Keratinocyte (primary cell): Measurements from ENCODE around the gene CPNE1. TPM values are rescaled to one million over a fixed set of nuclear protein-coding genes. Genes with fewer than 3 reads are reported as not detected.
A peak's percentile ranks its signal among the peaks of the same experiment; 100 is the strongest.

Experiments used
- DNase-seq: peaks from one replicate; pipeline ENCODE4 v3.0.0-alpha.2; 2011; ENCODE audit warnings: low read depth, missing footprints, low spot score
- FAIRE-seq: peaks from 2 replicates; lab custom pipeline; 2011; peaks lifted over from hg19 to GRCh38; lab: Jason Lieb, UNC
- H2AFZ ChIP-seq: 2 replicates; pipeline ENCODE4 v1.6.0; 2012; ENCODE audit warnings: low read length, control low read depth, inconsistent platforms; ENCODE audit not compliant: control insufficient read depth
- H3K27ac ChIP-seq: 2 replicates; pipeline ENCODE4 v1.5.1; 2011; ENCODE audit warnings: low read length; ENCODE audit not compliant: control insufficient read depth, insufficient read depth
- H3K27me3 ChIP-seq: 3 replicates; pipeline ENCODE4 v1.6.0; 2011; ENCODE audit warnings: low read length; ENCODE audit not compliant: control insufficient read depth, insufficient read depth; ENCODE audit errors: extremely low read depth
- H3K36me3 ChIP-seq, 2 experiments: 2 replicates in 1 of 2; 3 replicates in 1 of 2; pipeline ENCODE4 v1.5.1; 2011; ENCODE audit warnings: low read length in 2 of 2, mild to moderate bottlenecking in 1 of 2; ENCODE audit not compliant: control insufficient read depth in 2 of 2, insufficient read depth in 2 of 2; ENCODE audit errors: extremely low read depth in 1 of 2
- H3K4me1 ChIP-seq: 3 replicates; pipeline ENCODE4 v1.5.1; 2011; ENCODE audit warnings: low read length; ENCODE audit not compliant: control insufficient read depth, insufficient read depth; ENCODE audit errors: extremely low read depth
- H3K4me2 ChIP-seq: 3 replicates; pipeline ENCODE4 v1.6.0; 2011; ENCODE audit warnings: low read depth, low read length; ENCODE audit not compliant: control insufficient read depth, insufficient read depth; ENCODE audit errors: extremely low read depth
- H3K4me3 ChIP-seq, 3 experiments: fragments of 200-600 bp in 1 of 3; sonication (generic) in 1 of 3; 2 replicates in 2 of 3; 3 replicates in 1 of 3; pipeline ENCODE4 v1.5.1; 2011 to 2016; ENCODE audit warnings: low read length in 3 of 3, mild to moderate bottlenecking in 3 of 3, control low read depth in 2 of 3, inconsistent platforms in 1 of 3, low read depth in 1 of 3, mixed read lengths in 1 of 3, mixed run types in 1 of 3, moderate library complexity in 1 of 3; ENCODE audit not compliant: control insufficient read depth in 2 of 3, insufficient read depth in 2 of 3; ENCODE audit errors: extremely low read depth in 1 of 3
- H3K79me2 ChIP-seq: 2 replicates; pipeline ENCODE4 v1.6.0; 2012; ENCODE audit warnings: low read length; ENCODE audit not compliant: control insufficient read depth, insufficient read depth
- H3K9ac ChIP-seq: 3 replicates; pipeline ENCODE4 v1.6.0; 2011; ENCODE audit warnings: low read length; ENCODE audit not compliant: control insufficient read depth, insufficient read depth; ENCODE audit errors: extremely low read depth
- H3K9me1 ChIP-seq: 3 replicates; pipeline ENCODE4 v1.6.0; 2011; ENCODE audit warnings: low read length; ENCODE audit not compliant: control insufficient read depth, insufficient read depth; ENCODE audit errors: extremely low read depth
- H3K9me3 ChIP-seq: 2 replicates; pipeline ENCODE4 v1.5.1; 2012; ENCODE audit warnings: low read depth, low read length; ENCODE audit not compliant: control insufficient read depth
- H4K20me1 ChIP-seq: 3 replicates; pipeline ENCODE4 v1.6.0; 2011; ENCODE audit warnings: low read length; ENCODE audit not compliant: control insufficient read depth, insufficient read depth; ENCODE audit errors: extremely low read depth
- EZH2 ChIP-seq: IDR thresholded peaks from one replicate; pipeline ENCODE4 v1.6.1; 2012; ENCODE audit warnings: inconsistent platforms, mild to moderate bottlenecking, low read length, moderate library complexity
- dilution Hi-C: fragments of 300-500 bp; cut with MboI; formaldehyde crosslinking; loops from one replicate; pipeline ENCODE4 v1.7.0; 2020; ENCODE audit warnings: low sequenced_read_pairs; ENCODE audit not compliant: extremely low pct_ligation_motif_present
- polyA plus RNA-seq, 5 experiments: library from polyadenylated mRNA; depleted of rRNA in 3 of 5; stranded (reverse) in 3 of 5; stranded (forward) in 1 of 5; unstranded in 1 of 5; fragments of >200 nt; gene quantifications; 1 replicate in 1 of 5; 2 replicates in 3 of 5; 3 replicates in 1 of 5; pipeline versions ENCODE4 v1.2.1 to v1.2.3, GENCODE V29; 2011 to 2012; ENCODE audit warnings: missing spikeins in 2 of 5, low read depth in 1 of 5, low replicate concordance in 1 of 5
- TF ChIP-seq, protein P1 (sequence below), 3 experiments: IDR thresholded peaks in 1 of 3; conservative IDR thresholded peaks in 1 of 3; optimal IDR thresholded peaks in 1 of 3; 2 replicates in 2 of 3; 3 replicates in 1 of 3; pipeline versions ENCODE3 to v1.5.1; 2011; ENCODE audit warnings: low read length in 3 of 3, mild to moderate bottlenecking in 3 of 3, moderate library complexity in 2 of 3, control low read depth in 1 of 3, inconsistent platforms in 1 of 3; ENCODE audit not compliant: insufficient read depth in 2 of 3; ENCODE audit errors: extremely low read depth in 1 of 3

Gene CPNE1
- polyA plus RNA-seq, 1 donor (not counting 4 experiments of a cell fraction or from before 2014, with no cell fraction given): 111 TPM

DNA sequence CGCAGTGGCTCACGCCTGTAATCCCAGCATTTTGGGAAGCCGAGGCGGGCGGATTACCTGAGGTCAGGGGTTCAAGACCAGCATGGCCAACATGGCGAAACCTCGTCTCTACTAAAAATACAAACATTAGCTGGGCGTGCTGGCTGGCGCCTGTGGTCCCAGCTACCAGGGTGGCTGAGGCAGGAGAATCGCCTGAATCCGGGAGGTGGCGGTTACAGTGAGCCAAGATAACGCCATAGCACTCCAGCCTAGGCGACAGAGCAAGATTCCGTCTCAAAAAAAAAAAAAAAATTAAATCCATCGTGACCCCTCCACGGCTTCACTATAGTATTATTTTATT is 1.2 kb upstream of the CPNE1 start:
- Histone ChIP-seq H3K36me3 (peaks cover 4 to 10% of the 10 kb centered on the region in 2 experiments), H3K27ac (no peak overlapping the region), H3K27me3 (no peaks in the 10 kb centered on the region), H3K4me1 (peaks cover 26% of the 10 kb centered on the region), H3K4me3 (no peak overlapping the region), H3K9me3 (no peaks in the 10 kb centered on the region), H3K9me1 (no peaks in the 10 kb centered on the region), H3K9ac (no peak overlapping the region), H3K79me2 (peaks cover 39% of the 10 kb centered on the region), H4K20me1 (peaks cover 14% of the 10 kb centered on the region), H2AFZ (no peak overlapping the region), H3K4me2 (no peak overlapping the region)
- FAIRE-seq (no peak), DNase-seq (no peak)
- dilution Hi-C loops: no loop called here
- TF ChIP-seq, protein P1, sequence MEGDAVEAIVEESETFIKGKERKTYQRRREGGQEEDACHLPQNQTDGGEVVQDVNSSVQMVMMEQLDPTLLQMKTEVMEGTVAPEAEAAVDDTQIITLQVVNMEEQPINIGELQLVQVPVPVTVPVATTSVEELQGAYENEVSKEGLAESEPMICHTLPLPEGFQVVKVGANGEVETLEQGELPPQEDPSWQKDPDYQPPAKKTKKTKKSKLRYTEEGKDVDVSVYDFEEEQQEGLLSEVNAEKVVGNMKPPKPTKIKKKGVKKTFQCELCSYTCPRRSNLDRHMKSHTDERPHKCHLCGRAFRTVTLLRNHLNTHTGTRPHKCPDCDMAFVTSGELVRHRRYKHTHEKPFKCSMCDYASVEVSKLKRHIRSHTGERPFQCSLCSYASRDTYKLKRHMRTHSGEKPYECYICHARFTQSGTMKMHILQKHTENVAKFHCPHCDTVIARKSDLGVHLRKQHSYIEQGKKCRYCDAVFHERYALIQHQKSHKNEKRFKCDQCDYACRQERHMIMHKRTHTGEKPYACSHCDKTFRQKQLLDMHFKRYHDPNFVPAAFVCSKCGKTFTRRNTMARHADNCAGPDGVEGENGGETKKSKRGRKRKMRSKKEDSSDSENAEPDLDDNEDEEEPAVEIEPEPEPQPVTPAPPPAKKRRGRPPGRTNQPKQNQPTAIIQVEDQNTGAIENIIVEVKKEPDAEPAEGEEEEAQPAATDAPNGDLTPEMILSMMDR (optimal IDR thresholded peaks at IDR 0.05 in 1 of 3, IDR thresholded peaks at IDR 0.05 in 1 of 3, conservative IDR thresholded peaks at IDR 0.05 in 1 of 3; ENCODE audit: extremely low read depth in 1 of 3, insufficient read depth in 2 of 3, low read length in 3 of 3): no peak
- no peak for TF ChIP-seq EZH2

GRCh38 chr20:35663516-35664465 is 909 bp downstream of the CPNE1 start:
- Histone ChIP-seq H3K9ac (peak overlapping the region; percentile 96), H2AFZ (peak overlapping the region; percentile 76), H4K20me1 (peaks cover 26% of the 10 kb centered on the region), H3K27ac (peak overlapping the region; percentile 92), H3K9me3 (no peaks in the 10 kb centered on the region), H3K4me3 (peak overlapping the region; percentile 77 to 89 (median 77)), H3K4me1 (peaks cover 36% of the 10 kb centered on the region), H3K79me2 (peaks cover 60% of the 10 kb centered on the region), H3K4me2 (peak overlapping the region; percentile 99), H3K9me1 (no peaks in the 10 kb centered on the region), H3K36me3 (no peaks in the 10 kb centered on the region), H3K27me3 (no peaks in the 10 kb centered on the region)
- FAIRE-seq (no peak), DNase-seq (no peak)
- TF ChIP-seq EZH2: no peak
- TF ChIP-seq, protein P1 (optimal IDR thresholded peaks at IDR 0.05 in 1 of 3, IDR thresholded peaks at IDR 0.05 in 1 of 3, conservative IDR thresholded peaks at IDR 0.05 in 1 of 3; ENCODE audit: extremely low read depth in 1 of 3, insufficient read depth in 2 of 3, low read length in 3 of 3): no peak
- dilution Hi-C loops: no loop called here
